ENCODE data around the gene JADE2.

JADE2 gene

GRCh38 chr5:134608555-134608954 is 83.1 kb downstream of the JADE2 start:
- peaks cover 72% of the 10 kb centered on the region for H3K36me3 ChIP-seq (ENCODE audit: control insufficient read depth, low read length)
- no peaks in the 10 kb centered on the region for H4K20me1 ChIP-seq (ENCODE audit: control insufficient read depth, insufficient read depth, low read depth, low read length)
- TF ChIP-seq CTCF (IDR thresholded peaks at IDR 0.05; ENCODE audit: low read depth, low read length, poor library complexity, severe bottlenecking): no peak
- no peak for TF ChIP-seq EZH2phosphoT487 (IDR thresholded peaks at IDR 0.05; ENCODE audit: borderline replicate concordance, low read length)
- H3K4me2 ChIP-seq (ENCODE audit: low read length): no peak overlapping the region
- no peaks in the 10 kb centered on the region for H3K4me1 ChIP-seq (ENCODE audit: control insufficient read depth, low read length)
- H3K9me3 ChIP-seq (ENCODE audit: control insufficient read depth, insufficient read depth, low read length): no peaks in the 10 kb centered on the region
- H3K79me2 ChIP-seq (ENCODE audit: control insufficient read depth, low read length): no peaks in the 10 kb centered on the region
- H3F3A ChIP-seq (ENCODE audit: control insufficient read depth, insufficient read depth): no peaks in the 10 kb centered on the region; the same call in 1 of the 2 replicates
- no peaks in the 10 kb centered on the region for H3K9me2 ChIP-seq (replicated peaks; ENCODE audit: control insufficient read depth, low read length)
- H3K27me3 ChIP-seq (ENCODE audit: control insufficient read depth, low read length): no peaks in the 10 kb centered on the region
- H3K4me3 ChIP-seq (ENCODE audit: low read length): no peak overlapping the region
- no peak overlapping the region for H3K27ac ChIP-seq (ENCODE audit: low read depth, low read length)

- Histone ChIP-seq H3K27ac (ENCODE audit: low read depth, low read length) (no peak overlapping the region), H3K27me3 (ENCODE audit: control insufficient read depth, low read length) (no peaks in the 10 kb centered on the region), H3K36me3 (ENCODE audit: control insufficient read depth, low read length) (peaks cover 73% of the 10 kb centered on the region), H3K9me3 (ENCODE audit: control insufficient read depth, insufficient read depth, low read length) (no peaks in the 10 kb centered on the region), H3K9me2 (replicated peaks; ENCODE audit: control insufficient read depth, low read length) (no peaks in the 10 kb centered on the region), H3K79me2 (ENCODE audit: control insufficient read depth, low read length) (no peaks in the 10 kb centered on the region), H3K4me2 (ENCODE audit: low read length) (no peak overlapping the region), H3K4me3 (ENCODE audit: low read length) (no peak overlapping the region), H3K4me1 (ENCODE audit: control insufficient read depth, low read length) (no peaks in the 10 kb centered on the region), H4K20me1 (ENCODE audit: control insufficient read depth, insufficient read depth, low read depth, low read length) (no peaks in the 10 kb centered on the region), H3F3A (ENCODE audit: control insufficient read depth, insufficient read depth) (peaks cover 5% of the 10 kb centered on the region; the same call in 1 of the 2 replicates)
- TF ChIP-seq EZH2phosphoT487 (IDR thresholded peaks at IDR 0.05; ENCODE audit: borderline replicate concordance, low read length) (no peak), CTCF (IDR thresholded peaks at IDR 0.05; ENCODE audit: low read depth, low read length, poor library complexity, severe bottlenecking) (no peak)
These were observed 83.9 kb downstream of the JADE2 start for GRCh38 chr5:134609232-134609851.

- H3K4me2 ChIP-seq (ENCODE audit: low read length): no peak overlapping the region
- H3K4me1 ChIP-seq (ENCODE audit: control insufficient read depth, low read length): no peaks in the 10 kb centered on the region
- no peak overlapping the region for H3K4me3 ChIP-seq (ENCODE audit: low read length)
- peaks cover 64% of the 10 kb centered on the region for H3K36me3 ChIP-seq (ENCODE audit: control insufficient read depth, low read length)
- TF ChIP-seq CTCF (IDR thresholded peaks at IDR 0.05; ENCODE audit: low read depth, low read length, poor library complexity, severe bottlenecking) (no peak), EZH2phosphoT487 (IDR thresholded peaks at IDR 0.05; ENCODE audit: borderline replicate concordance, low read length) (no peak)
- H3F3A ChIP-seq (ENCODE audit: control insufficient read depth, insufficient read depth): peaks cover 7% of the 10 kb centered on the region; the same call in 1 of the 2 replicates
- H3K9me3 ChIP-seq (ENCODE audit: control insufficient read depth, insufficient read depth, low read length): no peaks in the 10 kb centered on the region
- H4K20me1 ChIP-seq (ENCODE audit: control insufficient read depth, insufficient read depth, low read depth, low read length): no peaks in the 10 kb centered on the region
- H3K27me3 ChIP-seq (ENCODE audit: control insufficient read depth, low read length): no peaks in the 10 kb centered on the region
- H3K27ac ChIP-seq (ENCODE audit: low read depth, low read length): no peak overlapping the region
- H3K79me2 ChIP-seq (ENCODE audit: control insufficient read depth, low read length): no peaks in the 10 kb centered on the region
- no peaks in the 10 kb centered on the region for H3K9me2 ChIP-seq (replicated peaks; ENCODE audit: control insufficient read depth, low read length)
These were observed 85.3 kb downstream of the JADE2 start for GRCh38 chr5:134610725-134611124.

All from DOHH2 (cell line).